CD8-positive, alpha-beta memory T cell (primary cell): ENCODE measurements around the gene MEIS1. TPM values are rescaled to one million over a fixed set of nuclear protein-coding genes. Genes with fewer than 3 reads are reported as not detected.

ENCODE experiments used
- CTCF ChIA-PET: fragments of 350-600 bp; sonication (Branson Sonifier 250); formaldehyde crosslinking; loops from one replicate; lab custom pipeline; 2021; ENCODE audit warnings: antibody characterized with exemption; lab: Charles Lee
- POLR2A ChIA-PET: fragments of 350-600 bp; sonication (Branson Sonifier 250); formaldehyde crosslinking; loops from one replicate; lab custom pipeline; 2021; ENCODE audit warnings: antibody characterized with exemption; lab: Charles Lee
- DNase-seq, 5 donors: peaks; one replicate each; pipeline versions ENCODE4 v3.0.0 to v3.0.0-alpha.2; 2020 to 2022; ENCODE audit warnings: mixed read lengths in 1 of 5
- H3K27ac ChIP-seq: one replicate; pipeline ENCODE4 v1.7.0; 2013; ENCODE audit warnings: low read depth, mild to moderate bottlenecking, low read length, moderate library complexity
- H3K27me3 ChIP-seq: 2 replicates; pipeline ENCODE4 v1.7.0; 2013; ENCODE audit warnings: low read length, mild to moderate bottlenecking; ENCODE audit not compliant: insufficient read depth, poor library complexity, severe bottlenecking
- H3K36me3 ChIP-seq: 2 replicates; pipeline ENCODE4 v1.7.0; 2013; ENCODE audit warnings: mild to moderate bottlenecking, low read length, moderate library complexity; ENCODE audit not compliant: insufficient read depth
- H3K4me1 ChIP-seq: 2 replicates; pipeline ENCODE4 v1.7.0; 2013; ENCODE audit warnings: mild to moderate bottlenecking, low read length, moderate library complexity; ENCODE audit not compliant: insufficient read depth
- H3K4me3 ChIP-seq: 2 replicates; pipeline ENCODE4 v1.7.0; 2013; ENCODE audit warnings: mild to moderate bottlenecking, low read length
- H3K9me3 ChIP-seq: 2 replicates; pipeline ENCODE4 v1.7.0; 2013; ENCODE audit warnings: mild to moderate bottlenecking, low read length
- H3K27ac Mint-ChIP-seq, 8 donors: one replicate each; pipeline ENCODE4 v1.8.0; 2020 to 2021; ENCODE audit warnings: mixed read lengths in 8 of 8, mild to moderate bottlenecking in 6 of 8, inconsistent platforms in 3 of 8, moderate library complexity in 3 of 8
- H3K27me3 Mint-ChIP-seq, 2 donors: one replicate each; pipeline ENCODE4 v1.8.0; 2020 to 2021; ENCODE audit warnings: mixed read lengths in 2 of 2, mild to moderate bottlenecking in 1 of 2, moderate library complexity in 1 of 2
- H3K36me3 Mint-ChIP-seq, 3 donors: one replicate each; pipeline ENCODE4 v1.8.0; 2020 to 2021; ENCODE audit warnings: mixed read lengths in 3 of 3, inconsistent platforms in 1 of 3, mild to moderate bottlenecking in 1 of 3
- H3K4me1 Mint-ChIP-seq, 3 donors: one replicate each; pipeline ENCODE4 v1.8.0; 2020 to 2021; ENCODE audit warnings: mixed read lengths in 3 of 3, inconsistent platforms in 1 of 3, mild to moderate bottlenecking in 1 of 3
- H3K4me3 Mint-ChIP-seq, 7 donors: one replicate each; pipeline ENCODE4 v1.8.0; 2020 to 2021; ENCODE audit warnings: mixed read lengths in 7 of 7, mild to moderate bottlenecking in 6 of 7, moderate library complexity in 4 of 7, inconsistent platforms in 2 of 7
- H3K9me3 Mint-ChIP-seq, 5 donors: one replicate each; pipeline ENCODE4 v1.8.0; 2020 to 2022; ENCODE audit warnings: mixed read lengths in 5 of 5, mild to moderate bottlenecking in 3 of 5, moderate library complexity in 2 of 5, inconsistent platforms in 1 of 5
- polyA plus RNA-seq: library from polyadenylated mRNA; unstranded; fragments of 300-500 nt; fragmentation: Illumina TruSeq; gene quantifications from one replicate; pipeline ENCODE4 v1.2.3, GENCODE V29; 2021
- total RNA-seq, 2 experiments: library from RNA; stranded (reverse); gene quantifications; one replicate each; pipeline ENCODE4 v1.2.3, GENCODE V29; 2021

Gene MEIS1
- total and polyA plus RNA-seq, 3 experiments from 2014 or later = not detected

GRCh38 chr2:66463206-66463755 lies 28.4 kb downstream of the MEIS1 start:
- no peaks in the 10 kb centered on the region for H3K4me1 ChIP-seq
- no peaks in the 10 kb centered on the region for H3K9me3 ChIP-seq
- H3K4me3 ChIP-seq = no peak overlapping the region
- Mint-ChIP-seq H3K27ac (no peak overlapping the region), H3K4me3 (no peak overlapping the region), H3K4me1 (no peaks in the 10 kb centered on the region), H3K36me3 (no peaks in the 10 kb centered on the region), H3K9me3 (peaks cover 0 to 4% (median 2%) of the 10 kb centered on the region in 5 donors), H3K27me3 (peaks cover 0 to 4% of the 10 kb centered on the region in 2 donors)
- H3K27ac ChIP-seq = no peak overlapping the region
- H3K36me3 ChIP-seq = no peaks in the 10 kb centered on the region
- DNase-seq = no peak
- ChIA-PET CTCF (no interaction called here), POLR2A (no interaction called here)
- H3K27me3 ChIP-seq = no peaks in the 10 kb centered on the region

- H3K27me3 ChIP-seq = no peaks in the 10 kb centered on the region
- no peak for DNase-seq
- no peaks in the 10 kb centered on the region for H3K4me1 ChIP-seq
- no peaks in the 10 kb centered on the region for H3K36me3 ChIP-seq
- H3K27me3 Mint-ChIP-seq = peaks cover 0 to 4% of the 10 kb centered on the region in 2 donors
- no peaks in the 10 kb centered on the region for H3K9me3 ChIP-seq
- no peaks in the 10 kb centered on the region for H3K9me3 Mint-ChIP-seq
- ChIA-PET CTCF (no interaction called here), POLR2A (no interaction called here)
- H3K27ac ChIP-seq = no peak overlapping the region
- H3K27ac Mint-ChIP-seq = no peak overlapping the region
- no peaks in the 10 kb centered on the region for H3K36me3 Mint-ChIP-seq
- H3K4me1 Mint-ChIP-seq = no peaks in the 10 kb centered on the region
- no peak overlapping the region for H3K4me3 ChIP-seq
- H3K4me3 Mint-ChIP-seq = no peak overlapping the region
These were observed 30.2 kb downstream of the MEIS1 start for GRCh38 chr2:66464930-66465637.

GRCh38 chr2:66466433-66466832 lies 31.5 kb downstream of the MEIS1 start:
- no peaks in the 10 kb centered on the region for H3K36me3 ChIP-seq
- H3K9me3 Mint-ChIP-seq = no peaks in the 10 kb centered on the region
- no peaks in the 10 kb centered on the region for H3K4me1 Mint-ChIP-seq
- no peaks in the 10 kb centered on the region for H3K36me3 Mint-ChIP-seq
- ChIA-PET POLR2A (no interaction called here), CTCF (no interaction called here)
- no peak overlapping the region for H3K27ac Mint-ChIP-seq
- peaks cover 0 to 4% of the 10 kb centered on the region in 2 donors for H3K27me3 Mint-ChIP-seq
- no peaks in the 10 kb centered on the region for H3K9me3 ChIP-seq
- H3K4me1 ChIP-seq = no peaks in the 10 kb centered on the region
- H3K4me3 Mint-ChIP-seq = no peak overlapping the region
- DNase-seq = no peak
- H3K4me3 ChIP-seq = no peak overlapping the region
- no peak overlapping the region for H3K27ac ChIP-seq
- H3K27me3 ChIP-seq = no peaks in the 10 kb centered on the region

- Histone ChIP-seq H3K4me3 (no peak overlapping the region), H3K36me3 (no peaks in the 10 kb centered on the region), H3K27ac (no peak overlapping the region), H3K9me3 (no peaks in the 10 kb centered on the region), H3K27me3 (no peaks in the 10 kb centered on the region), H3K4me1 (no peaks in the 10 kb centered on the region)
- Mint-ChIP-seq H3K27ac (no peak overlapping the region), H3K9me3 (no peaks in the 10 kb centered on the region), H3K4me3 (no peak overlapping the region), H3K4me1 (no peaks in the 10 kb centered on the region), H3K27me3 (peaks cover 0 to 4% of the 10 kb centered on the region in 2 donors), H3K36me3 (no peaks in the 10 kb centered on the region)
- ChIA-PET CTCF (no interaction called here), POLR2A (no interaction called here)
- no peak for DNase-seq
These were observed 32.8 kb downstream of the MEIS1 start for GRCh38 chr2:66467718-66468117.

- CTCF ChIA-PET = no interaction called here
These were observed 34.4 kb downstream of the MEIS1 start for GRCh38 chr2:66469214-66469902.

DNA sequence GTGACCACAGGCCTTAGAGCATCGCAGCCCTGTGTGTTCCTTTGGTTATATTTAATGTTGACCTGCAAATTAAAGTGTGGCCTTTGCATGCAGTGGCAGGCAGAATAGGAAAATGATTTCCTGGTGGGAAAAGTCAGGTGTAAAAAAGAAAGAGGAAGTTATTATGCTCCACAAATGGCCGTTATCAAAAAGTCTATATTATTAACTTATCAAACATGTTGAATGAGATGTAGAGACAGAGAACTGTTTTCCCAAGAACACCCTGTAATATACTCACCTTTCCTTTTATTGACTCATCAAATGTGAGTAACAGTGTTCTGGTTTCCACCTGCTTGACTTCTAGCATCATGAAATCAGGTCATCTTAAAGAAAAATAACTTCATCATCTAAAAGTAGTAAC lies 35.3 kb downstream of the MEIS1 start:
- Mint-ChIP-seq H3K36me3 (no peaks in the 10 kb centered on the region), H3K4me1 (no peaks in the 10 kb centered on the region), H3K27me3 (peaks cover 0 to 4% of the 10 kb centered on the region in 2 donors), H3K9me3 (no peaks in the 10 kb centered on the region), H3K4me3 (no peak overlapping the region), H3K27ac (no peak overlapping the region)
- H3K9me3 ChIP-seq = no peaks in the 10 kb centered on the region
- ChIA-PET POLR2A (no interaction called here), CTCF (no interaction called here)
- no peaks in the 10 kb centered on the region for H3K36me3 ChIP-seq
- no peak overlapping the region for H3K4me3 ChIP-seq
- no peaks in the 10 kb centered on the region for H3K27me3 ChIP-seq
- no peak for DNase-seq
- H3K27ac ChIP-seq = no peak overlapping the region
- H3K4me1 ChIP-seq = no peaks in the 10 kb centered on the region

More at GRCh38 chr2:66469214-66469902, 34.4 kb downstream of the MEIS1 start:
- H3K27me3 ChIP-seq = no peaks in the 10 kb centered on the region
- DNase-seq = no peak
- H3K4me1 ChIP-seq = no peaks in the 10 kb centered on the region
- no peak overlapping the region for H3K27ac ChIP-seq
- no peak overlapping the region for H3K27ac Mint-ChIP-seq
- POLR2A ChIA-PET = no interaction called here
- H3K9me3 ChIP-seq = no peaks in the 10 kb centered on the region
- peaks cover 0 to 4% of the 10 kb centered on the region in 2 donors for H3K27me3 Mint-ChIP-seq
- no peaks in the 10 kb centered on the region for H3K4me1 Mint-ChIP-seq
- no peak overlapping the region for H3K4me3 ChIP-seq
- H3K4me3 Mint-ChIP-seq = no peak overlapping the region
- H3K36me3 Mint-ChIP-seq = no peaks in the 10 kb centered on the region
- H3K9me3 Mint-ChIP-seq = no peaks in the 10 kb centered on the region
- H3K36me3 ChIP-seq = no peaks in the 10 kb centered on the region

GRCh38 chr2:66472225-66472843 lies 37.4 kb downstream of the MEIS1 start:
- ChIA-PET POLR2A (no interaction called here), CTCF (no interaction called here)
- Histone ChIP-seq H3K27me3 (no peaks in the 10 kb centered on the region), H3K4me1 (no peaks in the 10 kb centered on the region), H3K27ac (no peak overlapping the region), H3K4me3 (no peak overlapping the region), H3K36me3 (no peaks in the 10 kb centered on the region), H3K9me3 (no peaks in the 10 kb centered on the region)
- H3K27me3 Mint-ChIP-seq = no peaks in the 10 kb centered on the region
- no peak overlapping the region for H3K27ac Mint-ChIP-seq
- H3K9me3 Mint-ChIP-seq = no peaks in the 10 kb centered on the region
- DNase-seq = no peak
- H3K36me3 Mint-ChIP-seq = no peaks in the 10 kb centered on the region
- H3K4me1 Mint-ChIP-seq = no peaks in the 10 kb centered on the region
- no peak overlapping the region for H3K4me3 Mint-ChIP-seq
